ENCODE data around the gene PCNX4. TPM values are rescaled to one million over a fixed set of nuclear protein-coding genes. Genes with fewer than 3 reads are reported as not detected.

Gene PCNX4
- total RNA-seq, 2 donors from 2014 or later = 49.9 to 136 TPM

GRCh38 chr14:60164712-60165546 lies 73.2 kb downstream of the PCNX4 start, which contains the start of gene DHRS7:
Gene DHRS7 (minus strand): TSS chr14:60165398. CDS start chr14:60165309, 89 bp downstream.
- TF ChIP-seq CTCF (IDR thresholded peaks at IDR 0.05) (peak; percentile 45 to 76 (median 66)), POLR2A (IDR thresholded peaks at IDR 0.05) (peak; percentile 65), POLR2AphosphoS5 (IDR thresholded peaks at IDR 0.05) (peak; percentile 2)
- under 1% methylated on average over 67 of the region's 68 CpGs for WGBS
- Histone ChIP-seq H3K36me3 (no peaks in the 10 kb centered on the region), H3K27ac (peak within 1 kb of the TSS; percentile 95 to 97), H3K4me1 (replicated peaks) (no peaks in the 10 kb centered on the region), H3K9me3 (no peaks in the 10 kb centered on the region), H3K4me3 (peak within 1 kb of the TSS; percentile 85 to 86), H3K27me3 (replicated peaks; ENCODE audit: insufficient read depth) (no peaks in the 10 kb centered on the region)
- peak; percentile 86 for DNase-seq (ENCODE audit: low spot score)
- intact Hi-C loops (cut with DNase I) = loop anchor here (5.0 kb wide), 1 partner anchor 73 kb away; the partner anchor contains the start of gene PCNX4

GRCh38 chr14:60165547-60165876 lies 73.8 kb downstream of the PCNX4 start:
- no peaks in the 10 kb centered on the region for H3K27me3 ChIP-seq (replicated peaks; ENCODE audit: insufficient read depth)
- no peak for DNase-seq (ENCODE audit: low spot score)
- TF ChIP-seq POLR2AphosphoS5 (IDR thresholded peaks at IDR 0.05) (no peak), POLR2A (IDR thresholded peaks at IDR 0.05) (no peak), CTCF (IDR thresholded peaks at IDR 0.05) (no peak)
- no peaks in the 10 kb centered on the region for H3K9me3 ChIP-seq
- no peaks in the 10 kb centered on the region for H3K4me1 ChIP-seq (replicated peaks)
- WGBS = 5% methylated on average over 4 of the region's 4 CpGs
- no peaks in the 10 kb centered on the region for H3K36me3 ChIP-seq
- H3K27ac ChIP-seq = peak overlapping the region; percentile 95 to 97
- intact Hi-C loops (cut with DNase I) = no loop called here
- H3K4me3 ChIP-seq = peak overlapping the region; percentile 85 to 86

GRCh38 chr14:60166142-60166541 lies 74.4 kb downstream of the PCNX4 start:
- no peaks in the 10 kb centered on the region for H3K36me3 ChIP-seq
- no peaks in the 10 kb centered on the region for H3K9me3 ChIP-seq
- no peak for TF ChIP-seq CTCF (IDR thresholded peaks at IDR 0.05)
- TF ChIP-seq POLR2A (IDR thresholded peaks at IDR 0.05) = no peak
- peak; percentile 42 for TF ChIP-seq POLR2AphosphoS5 (IDR thresholded peaks at IDR 0.05)
- no peaks in the 10 kb centered on the region for H3K4me1 ChIP-seq (replicated peaks)
- no peak overlapping the region for H3K4me3 ChIP-seq
- peak overlapping the region; percentile 95 to 97 for H3K27ac ChIP-seq
- intact Hi-C loops (cut with DNase I) = no loop called here
- no peaks in the 10 kb centered on the region for H3K27me3 ChIP-seq (replicated peaks; ENCODE audit: insufficient read depth)
- DNase-seq (ENCODE audit: low spot score) = no peak
- whole genome bisulfite sequencing = 50% methylated on average over 3 of the region's 3 CpGs

GRCh38 chr14:60169722-60170121 lies 78.0 kb downstream of the PCNX4 start:
- TF ChIP-seq POLR2A (IDR thresholded peaks at IDR 0.05) = no peak
- TF ChIP-seq CTCF (IDR thresholded peaks at IDR 0.05) = no peak
- intact Hi-C loops (cut with DNase I) = no loop called here
- H3K36me3 ChIP-seq = no peaks in the 10 kb centered on the region
- WGBS = 98% methylated on average over 3 of the region's 3 CpGs
- H3K4me1 ChIP-seq (replicated peaks) = no peaks in the 10 kb centered on the region
- no peaks in the 10 kb centered on the region for H3K9me3 ChIP-seq
- no peaks in the 10 kb centered on the region for H3K27me3 ChIP-seq (replicated peaks; ENCODE audit: insufficient read depth)
- no peak for DNase-seq (ENCODE audit: low spot score)
- H3K4me3 ChIP-seq = no peak overlapping the region
- no peak overlapping the region for H3K27ac ChIP-seq

- Histone ChIP-seq H3K4me3 (no peak overlapping the region), H3K27ac (no peak overlapping the region), H3K4me1 (replicated peaks) (no peaks in the 10 kb centered on the region), H3K9me3 (no peaks in the 10 kb centered on the region), H3K27me3 (replicated peaks; ENCODE audit: insufficient read depth) (no peaks in the 10 kb centered on the region), H3K36me3 (no peaks in the 10 kb centered on the region)
- no peak for DNase-seq (ENCODE audit: low spot score)
- TF ChIP-seq CTCF (IDR thresholded peaks at IDR 0.05) (no peak), POLR2A (IDR thresholded peaks at IDR 0.05) (no peak), POLR2AphosphoS5 (IDR thresholded peaks at IDR 0.05) (no peak)
- 93% methylated on average over 4 of the region's 4 CpGs for whole genome bisulfite sequencing
- intact Hi-C loops (cut with DNase I) = no loop called here
These were observed 79.2 kb downstream of the PCNX4 start for GRCh38 chr14:60170948-60171347.

Measured in prostate gland (tissue), 2 donors.